Right lobe of liver (tissue), 6 donors: ENCODE data around the gene CRAT. TPM values are rescaled to one million over a fixed set of nuclear protein-coding genes. Genes with fewer than 3 reads are reported as not detected.
"Not testable (repeated sequence)": the region's sequence is repeated elsewhere in the genome, so short reads cannot be mapped to it uniquely, and the experiment has no call there.

Experiments used
- ATAC-seq, 4 donors: fragments of 200-7000 bp; cut with Tn5 transposase; one replicate each; pipeline ENCODE4 v1.9.1; 2020; ENCODE audit warnings: mild to moderate bottlenecking in 4 of 4, moderate library complexity in 4 of 4
- DNase-seq, 3 donors: peaks; one replicate each; pipeline ENCODE4 v3.0.0-alpha.2; 2020
- H3K27ac ChIP-seq, 3 donors: fragments of 200-600 bp; one replicate each; pipeline ENCODE4 v1.8.0; 2022
- H3K27me3 ChIP-seq, 2 donors: fragments of 200-600 bp; one replicate each; pipeline ENCODE4 v1.8.0; 2022
- H3K36me3 ChIP-seq, 4 donors: fragments of 200-600 bp; sonication (generic) in 1 of 4; one replicate each; pipeline versions ENCODE4 v1.5.1 to v1.8.0; 2017 to 2022; ENCODE audit warnings: control low read depth in 1 of 4
- H3K4me1 ChIP-seq, 4 donors: fragments of 200-600 bp; sonication (generic) in 1 of 4; one replicate each; pipeline versions ENCODE4 v1.5.1 to v1.8.0; 2017 to 2022; ENCODE audit warnings: control low read depth in 1 of 4
- H3K4me3 ChIP-seq, 3 donors: fragments of 200-600 bp; one replicate each; pipeline ENCODE4 v1.8.0; 2022
- H3K9me3 ChIP-seq, 4 donors: fragments of 200-600 bp; sonication (generic) in 1 of 4; one replicate each; pipeline versions ENCODE4 v1.5.1 to v1.8.0; 2017 to 2022; ENCODE audit warnings: control low read depth in 1 of 4
- CTCF ChIP-seq, 4 donors: fragments of 200-600 bp in 3 of 4; fragments of 450-650 bp in 1 of 4; IDR thresholded peaks; one replicate each; pipeline versions ENCODE4 v1.5.1 to v1.8.0; 2016 to 2022; ENCODE audit warnings: antibody characterized with exemption in 4 of 4, mild to moderate bottlenecking in 2 of 4
- POLR2A ChIP-seq: fragments of 450-650 bp; IDR thresholded peaks from one replicate; pipeline ENCODE4 v1.6.1; 2017; ENCODE audit warnings: antibody characterized with exemption, mild to moderate bottlenecking
- WGBS: methylation state at CpG from one replicate; pipeline ENCODE4 v1.1.6; 2018; ENCODE audit warnings: low coverage, low lambda C conversion rate; ENCODE audit not compliant: insufficient coverage; ENCODE audit errors: missing lambda C conversion rate; 5-methylcytosine and 5-hydroxymethylcytosine counted together
- intact Hi-C, 2 donors: fragments of 100-400 bp; cut with DNase I; formaldehyde crosslinking; loops; one replicate each; pipeline versions ENCODE4 v1.11.2 to v1.14.1; 2022
- total RNA-seq, 6 experiments: library from RNA; depleted of rRNA in 2 of 6; stranded (reverse); fragments of >200 nt in 2 of 6; fragmentation: NEBNext Ultra II Directional in 3 of 6; extraction: Animal tissue kit (Norgen Biotek cat#: 25700) in 3 of 6; gene quantifications; one replicate each; pipeline versions ENCODE4 v1.1.0 to v1.2.4, GENCODE V29; 2016 to 2023
- donor health status: DM: no; HTN: yes; CAD: no.
- donor health status: DM: no; HTN: no; CAD: no.
- donor health status: DM: no; HTN: no; CAD: no.
- donor health status: DM: no; HTN: yes; CAD: no.
- donor health status: DM: no; HTN: yes; CAD: no.

Gene CRAT
- total RNA-seq, 6 experiments from 2014 or later: 86.1 to 146 (median 104) TPM

GRCh38 chr9:129130791-129131190 is 20.2 kb upstream of the CRAT start:
- no peaks in the 10 kb centered on the region for H3K27me3 ChIP-seq
- no peak overlapping the region for H3K4me3 ChIP-seq
- TF ChIP-seq POLR2A: no peak
- no peak for TF ChIP-seq CTCF (IDR thresholded peaks at IDR 0.05)
- H3K9me3 ChIP-seq: no peaks in the 10 kb centered on the region
- peaks cover 0 to 7% (median 0%) of the 10 kb centered on the region in 4 donors for H3K4me1 ChIP-seq
- H3K27ac ChIP-seq: no peak overlapping the region
- H3K36me3 ChIP-seq: peaks cover 0 to 23% (median 3%) of the 10 kb centered on the region in 4 donors
- ATAC-seq (no peak), DNase-seq (no peak)
- WGBS: 50% methylated on average over 2 of the region's 3 CpGs
- intact Hi-C loops: loop anchor here in 1 of 2 donors (10.0 kb wide), 1 partner anchor 644 kb away; no protein-coding TSS in a partner anchor

GRCh38 chr9:129130271-129130670 is 19.7 kb upstream of the CRAT start:
- WGBS: 79% methylated on average over 4 of the region's 7 CpGs
- H3K36me3 ChIP-seq: peaks cover 0 to 18% (median under 1%) of the 10 kb centered on the region in 4 donors
- not testable (repeated sequence) for H3K9me3 ChIP-seq, ATAC-seq, H3K27ac ChIP-seq, H3K4me3 ChIP-seq, H3K27me3 ChIP-seq, H3K4me1 ChIP-seq, DNase-seq
- intact Hi-C loops: loop anchor here in 1 of 2 donors (10.0 kb wide), 1 partner anchor 645 kb away; no protein-coding TSS in a partner anchor

GRCh38 chr9:129128689-129129088 is 18.1 kb upstream of the CRAT start:
- H3K4me3 ChIP-seq: no peak overlapping the region
- DNase-seq (no peak), ATAC-seq (no peak)
- peaks cover 0 to 19% (median 0%) of the 10 kb centered on the region in 4 donors for H3K36me3 ChIP-seq
- no peak for TF ChIP-seq POLR2A
- no peaks in the 10 kb centered on the region for H3K9me3 ChIP-seq
- intact Hi-C loops: no loop called here
- no peaks in the 10 kb centered on the region for H3K27me3 ChIP-seq
- peaks cover 0 to 7% (median 0%) of the 10 kb centered on the region in 4 donors for H3K4me1 ChIP-seq
- WGBS: 83% methylated on average over 2 of the region's 5 CpGs
- H3K27ac ChIP-seq: no peak overlapping the region

- TF ChIP-seq POLR2A (no peak), CTCF (IDR thresholded peaks at IDR 0.05) (no peak)
- H3K27me3 ChIP-seq: no peaks in the 10 kb centered on the region
- H3K27ac ChIP-seq: no peak overlapping the region
- H3K9me3 ChIP-seq: no peaks in the 10 kb centered on the region
- no peak for DNase-seq
- no peak for ATAC-seq
- H3K4me3 ChIP-seq: no peak overlapping the region
- H3K4me1 ChIP-seq: peaks cover 0 to 6% (median 0%) of the 10 kb centered on the region in 4 donors
- WGBS: 89% methylated on average over 5 of the region's 10 CpGs
- intact Hi-C loops: no loop called here
- H3K36me3 ChIP-seq: peaks cover 0 to 20% (median 0%) of the 10 kb centered on the region in 4 donors
These were observed 16.4 kb upstream of the CRAT start for GRCh38 chr9:129126749-129127618.

- H3K4me1 ChIP-seq: no peaks in the 10 kb centered on the region
- ATAC-seq (peak in 3 of 4 donors; percentile 22 to 59 (median 51)), DNase-seq (no peak)
- H3K27ac ChIP-seq: no peak overlapping the region
- 70% methylated on average over 7 of the region's 8 CpGs for WGBS
- intact Hi-C loops: no loop called here
- H3K36me3 ChIP-seq: peaks cover 0 to 24% (median 0%) of the 10 kb centered on the region in 4 donors
- no peak overlapping the region for H3K4me3 ChIP-seq
- TF ChIP-seq POLR2A (no peak), CTCF (IDR thresholded peaks at IDR 0.05) (no peak)
- no peaks in the 10 kb centered on the region for H3K27me3 ChIP-seq
- no peaks in the 10 kb centered on the region for H3K9me3 ChIP-seq
These were observed 14.9 kb upstream of the CRAT start for GRCh38 chr9:129125478-129125877.
